IgD-negative memory B cell (primary cell): ENCODE results near the gene ATG3. TPM values are rescaled to one million over a fixed set of nuclear protein-coding genes. Genes with fewer than 3 reads are reported as not detected.

Experiments used
- H3K27ac Mint-ChIP-seq, 3 donors: one replicate each; pipeline ENCODE4 v1.8.0; 2020 to 2022; ENCODE audit warnings: mild to moderate bottlenecking in 3 of 3, mixed read lengths in 3 of 3, moderate library complexity in 1 of 3
- H3K27me3 Mint-ChIP-seq: one replicate; pipeline ENCODE4 v1.8.0; 2021; ENCODE audit warnings: mixed read lengths
- H3K36me3 Mint-ChIP-seq: one replicate; pipeline ENCODE4 v1.8.0; 2020; ENCODE audit warnings: mild to moderate bottlenecking, mixed read lengths
- H3K4me1 Mint-ChIP-seq, 3 donors: one replicate each; pipeline ENCODE4 v1.8.0; 2020 to 2022; ENCODE audit warnings: mixed read lengths in 3 of 3, mild to moderate bottlenecking in 1 of 3
- H3K4me3 Mint-ChIP-seq, 4 donors: one replicate each; pipeline ENCODE4 v1.8.0; 2020 to 2022; ENCODE audit warnings: mild to moderate bottlenecking in 4 of 4, mixed read lengths in 4 of 4, moderate library complexity in 3 of 4
- H3K9me3 Mint-ChIP-seq, 3 donors: one replicate each; pipeline ENCODE4 v1.8.0; 2020 to 2021; ENCODE audit warnings: mixed read lengths in 3 of 3, mild to moderate bottlenecking in 1 of 3
- polyA plus RNA-seq: library from polyadenylated mRNA; unstranded; fragments of 300-500 nt; fragmentation: Illumina TruSeq; gene quantifications from one replicate; pipeline ENCODE4 v1.2.3, GENCODE V29; 2021

Gene ATG3
- 61.7 TPM for polyA plus RNA-seq

DNA sequence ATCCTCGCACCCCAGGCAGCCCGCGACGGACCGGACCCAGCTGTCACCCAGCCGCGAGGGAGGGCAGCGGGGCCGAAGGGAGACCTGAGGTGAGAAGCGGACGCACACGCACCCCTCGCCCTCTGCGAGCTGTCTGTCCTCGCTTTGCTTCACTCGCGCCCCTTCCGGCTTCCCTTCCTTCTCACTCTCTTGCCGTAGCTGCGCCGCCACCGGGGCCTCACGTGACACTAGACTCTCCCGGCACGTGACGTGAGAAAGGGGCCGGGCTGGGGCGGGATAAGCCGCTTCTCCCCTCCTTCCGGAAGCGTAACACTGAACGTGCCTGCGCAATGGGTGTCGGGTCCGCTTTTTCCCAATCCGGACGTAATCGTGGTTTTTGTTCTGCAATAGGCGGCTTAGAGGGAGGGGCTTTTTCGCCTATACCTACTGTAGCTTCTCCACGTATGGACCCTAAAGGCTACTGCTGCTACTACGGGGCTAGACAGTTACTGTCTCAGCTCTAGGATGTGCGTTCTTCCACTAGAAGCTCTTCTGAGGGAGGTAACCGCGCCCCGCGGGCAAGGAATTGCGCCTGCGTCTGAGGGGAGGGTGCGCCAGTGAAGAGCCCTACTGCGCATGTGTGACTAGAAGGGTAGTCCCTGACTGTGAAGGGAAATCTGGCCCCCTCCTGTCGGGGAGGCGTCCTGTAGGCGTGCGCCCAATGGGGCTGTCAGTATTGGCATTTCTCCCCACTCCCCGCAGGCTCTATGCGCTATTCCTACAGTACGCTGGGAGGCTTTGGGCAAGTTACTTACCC, at the start of gene ATG3, which contains the start of gene SLC35A5:
Gene ATG3, minus strand, starts transcription at position 229 of the 796 bp plus-strand sequence. CDS start 434 bp downstream, outside the sequence.
Gene SLC35A5, plus strand, starts transcription at position 312 of the 796 bp plus-strand sequence. CDS start 1,359 bp downstream, outside the sequence.
- H3K27me3 Mint-ChIP-seq = no peaks in the 10 kb centered on the region
- H3K36me3 Mint-ChIP-seq = peaks cover 9% of the 10 kb centered on the region
- no peaks in the 10 kb centered on the region for H3K9me3 Mint-ChIP-seq
- H3K4me1 Mint-ChIP-seq = peaks cover 29 to 50% (median 39%) of the 10 kb centered on the region in 3 donors
- H3K27ac Mint-ChIP-seq = peak within 1 kb of the TSS; percentile 95 to 100 (median 99)
- H3K4me3 Mint-ChIP-seq = peak within 1 kb of the TSS; percentile 94 to 100 (median 98)

DNA sequence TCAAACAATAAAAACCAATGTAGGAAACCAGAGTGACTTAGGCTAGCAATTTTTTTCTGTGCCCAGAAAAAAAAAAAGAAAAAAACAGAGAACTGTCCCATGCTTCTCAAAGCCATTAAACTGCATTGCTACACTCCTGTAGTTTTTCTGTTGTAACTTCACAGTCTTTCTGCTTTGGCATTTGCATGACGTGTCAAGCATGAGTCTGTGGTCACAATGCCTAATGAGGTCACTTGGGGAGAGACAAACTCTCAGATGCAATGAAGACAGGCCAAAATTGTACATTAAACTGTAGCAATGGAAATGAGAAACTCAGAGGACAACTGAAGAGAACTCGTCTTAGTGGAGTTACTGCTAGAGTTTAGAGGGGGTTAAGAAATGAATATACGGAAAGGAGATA, 48.4 kb upstream of the ATG3 start:
- Mint-ChIP-seq H3K4me3 (no peak overlapping the region), H3K27me3 (no peaks in the 10 kb centered on the region), H3K36me3 (peaks cover 2% of the 10 kb centered on the region), H3K4me1 (no peaks in the 10 kb centered on the region), H3K27ac (no peak overlapping the region), H3K9me3 (no peaks in the 10 kb centered on the region)

DNA sequence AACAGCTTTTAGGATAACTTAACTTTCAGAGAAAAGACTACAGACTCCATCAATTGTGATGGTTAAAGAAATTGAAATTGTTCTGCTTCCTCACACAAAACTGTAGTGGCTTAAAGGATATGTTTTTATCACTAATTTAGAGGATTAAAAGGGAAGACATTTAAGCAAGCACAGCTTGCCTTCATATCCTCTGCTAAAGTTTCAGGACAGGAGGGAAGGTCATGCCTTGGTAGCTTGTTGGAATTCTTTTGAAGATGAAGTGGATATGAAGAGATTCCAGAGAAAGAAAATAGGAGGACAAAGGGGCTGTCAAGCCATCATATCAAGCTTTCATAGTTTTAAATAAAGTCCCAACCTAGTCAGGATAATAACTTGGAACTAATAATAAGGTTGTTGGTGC, 46.1 kb upstream of the ATG3 start:
- Mint-ChIP-seq H3K36me3 (peaks cover 2% of the 10 kb centered on the region), H3K4me1 (no peaks in the 10 kb centered on the region), H3K27me3 (no peaks in the 10 kb centered on the region), H3K9me3 (no peaks in the 10 kb centered on the region), H3K27ac (no peak overlapping the region), H3K4me3 (no peak overlapping the region)

DNA sequence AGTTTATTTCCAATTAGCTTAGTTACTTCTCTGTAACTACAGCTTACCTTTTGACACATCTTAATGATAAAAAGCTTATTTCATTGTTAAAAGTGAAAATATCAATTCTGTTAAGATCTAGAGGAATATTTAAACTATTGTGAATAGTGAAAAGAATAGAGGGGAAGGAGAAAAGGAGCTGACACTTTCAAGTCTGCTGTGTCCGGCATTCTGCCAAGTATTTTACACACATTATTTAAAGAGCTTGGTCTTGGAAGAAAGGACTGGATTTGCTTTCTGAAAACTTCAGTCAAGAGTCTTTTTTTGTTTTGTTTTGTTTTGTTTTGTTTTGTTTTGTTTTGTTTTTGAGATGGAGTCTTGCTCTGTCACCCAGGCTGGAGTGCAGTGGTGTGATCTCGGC, 44.3 kb upstream of the ATG3 start:
- H3K27me3 Mint-ChIP-seq = no peaks in the 10 kb centered on the region
- H3K36me3 Mint-ChIP-seq = peaks cover 2% of the 10 kb centered on the region
- peaks cover 0 to 5% (median 3%) of the 10 kb centered on the region in 3 donors for H3K4me1 Mint-ChIP-seq
- no peak overlapping the region for H3K27ac Mint-ChIP-seq
- no peaks in the 10 kb centered on the region for H3K9me3 Mint-ChIP-seq
- no peak overlapping the region for H3K4me3 Mint-ChIP-seq

DNA sequence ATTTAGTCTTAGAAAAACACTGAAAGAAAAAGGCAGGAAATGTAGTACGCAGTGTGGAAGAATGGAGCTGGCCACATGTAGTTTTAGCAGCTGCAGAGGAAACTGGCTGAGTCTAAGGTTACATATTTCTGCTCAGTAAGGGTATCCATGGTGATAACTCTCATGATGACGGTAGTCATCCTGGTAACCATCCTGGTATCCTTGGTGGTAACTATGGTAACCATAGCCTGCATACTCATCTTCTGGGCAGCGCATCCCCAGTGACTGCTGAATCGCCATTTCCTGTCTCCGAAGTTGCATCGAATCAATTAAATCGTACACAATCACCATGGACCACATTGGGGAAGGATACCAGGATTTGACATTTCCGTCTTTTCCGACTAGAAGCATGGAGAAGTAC, 43.5 kb upstream of the ATG3 start:
- H3K9me3 Mint-ChIP-seq = no peaks in the 10 kb centered on the region
- H3K27me3 Mint-ChIP-seq = no peaks in the 10 kb centered on the region
- H3K4me3 Mint-ChIP-seq = no peak overlapping the region
- no peak overlapping the region for H3K27ac Mint-ChIP-seq
- H3K4me1 Mint-ChIP-seq = peaks cover 0 to 5% (median 3%) of the 10 kb centered on the region in 3 donors
- H3K36me3 Mint-ChIP-seq = peaks cover under 1% of the 10 kb centered on the region

DNA sequence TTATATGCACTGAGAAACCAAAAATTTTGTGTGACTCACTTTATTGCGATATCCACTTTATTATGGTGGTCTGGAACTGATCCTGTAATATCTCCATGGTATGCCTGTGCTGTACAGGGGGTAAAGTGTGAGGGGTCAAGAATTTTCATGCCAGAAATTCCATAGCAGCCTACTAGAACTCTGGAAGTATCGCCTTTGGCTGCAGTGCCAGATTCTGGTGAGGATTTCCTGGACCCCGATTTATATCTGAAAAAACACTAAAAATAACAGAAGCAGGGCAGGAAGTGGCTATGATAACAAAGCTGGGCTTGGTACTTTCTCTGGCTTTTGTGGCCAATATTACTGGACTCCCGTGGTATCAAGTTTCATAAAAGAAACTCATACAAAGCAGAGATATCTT, 42.8 kb upstream of the ATG3 start:
- Mint-ChIP-seq H3K27ac (no peak overlapping the region), H3K4me3 (no peak overlapping the region), H3K4me1 (peaks cover 0 to 5% (median 3%) of the 10 kb centered on the region in 3 donors), H3K27me3 (no peaks in the 10 kb centered on the region), H3K9me3 (no peaks in the 10 kb centered on the region), H3K36me3 (no peaks in the 10 kb centered on the region)

DNA sequence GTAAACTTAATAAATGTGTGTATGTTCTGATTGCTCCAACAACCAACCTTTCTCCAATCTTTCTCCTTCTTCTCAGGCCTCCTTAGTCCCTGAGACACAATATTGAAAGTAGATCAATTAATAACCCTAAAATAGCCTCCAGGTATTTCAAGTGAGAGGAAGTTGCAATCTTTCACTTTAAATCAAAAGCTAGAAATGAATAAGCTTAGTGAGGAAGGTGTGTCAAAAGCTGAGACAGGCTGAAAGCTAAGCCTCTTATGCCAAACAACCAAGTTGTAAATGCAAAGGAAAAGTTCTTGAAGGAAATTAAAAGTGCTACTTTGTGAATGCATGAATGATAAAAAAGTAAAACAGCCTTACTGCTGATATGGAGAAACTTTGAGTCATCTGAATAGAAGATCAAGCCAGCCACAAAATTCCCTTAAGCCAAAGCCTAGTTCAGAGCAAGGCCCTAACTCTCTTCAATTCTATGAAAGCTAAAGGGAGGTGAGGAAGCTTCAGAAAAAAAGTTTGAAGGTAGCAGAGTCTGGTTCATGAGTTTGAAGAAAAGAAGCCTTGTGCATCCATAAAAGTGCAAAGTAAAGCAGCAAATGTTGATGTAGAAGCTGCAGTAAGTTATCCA, 40.6 kb upstream of the ATG3 start:
- Mint-ChIP-seq H3K4me3 (no peak overlapping the region), H3K27ac (no peak overlapping the region), H3K27me3 (no peaks in the 10 kb centered on the region), H3K9me3 (no peaks in the 10 kb centered on the region), H3K4me1 (peaks cover 0 to 5% (median 3%) of the 10 kb centered on the region in 3 donors), H3K36me3 (no peaks in the 10 kb centered on the region)

DNA sequence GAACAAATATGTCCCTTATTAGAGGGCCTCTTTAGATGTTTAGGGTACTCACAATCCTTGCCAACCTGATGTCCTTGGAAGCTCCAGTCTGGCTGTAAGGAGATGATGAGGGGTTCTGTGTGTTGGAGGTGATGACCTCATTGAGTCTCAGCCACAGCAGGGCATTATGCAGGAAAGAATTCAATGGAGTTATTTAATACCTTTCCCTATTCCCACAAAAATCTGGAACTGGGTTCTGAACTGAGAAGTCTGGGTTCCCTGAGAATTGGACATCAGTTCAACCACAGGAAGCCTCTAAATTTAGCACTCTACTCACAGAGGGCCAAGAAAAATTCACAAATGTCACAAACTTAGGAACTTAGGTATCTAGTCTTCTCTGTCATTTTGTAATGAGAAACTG, 37.0 kb upstream of the ATG3 start:
- Mint-ChIP-seq H3K4me3 (no peak overlapping the region), H3K4me1 (peaks cover 0 to 5% (median 3%) of the 10 kb centered on the region in 3 donors), H3K36me3 (peaks cover 9% of the 10 kb centered on the region), H3K27ac (no peak overlapping the region), H3K9me3 (no peaks in the 10 kb centered on the region), H3K27me3 (no peaks in the 10 kb centered on the region)

DNA sequence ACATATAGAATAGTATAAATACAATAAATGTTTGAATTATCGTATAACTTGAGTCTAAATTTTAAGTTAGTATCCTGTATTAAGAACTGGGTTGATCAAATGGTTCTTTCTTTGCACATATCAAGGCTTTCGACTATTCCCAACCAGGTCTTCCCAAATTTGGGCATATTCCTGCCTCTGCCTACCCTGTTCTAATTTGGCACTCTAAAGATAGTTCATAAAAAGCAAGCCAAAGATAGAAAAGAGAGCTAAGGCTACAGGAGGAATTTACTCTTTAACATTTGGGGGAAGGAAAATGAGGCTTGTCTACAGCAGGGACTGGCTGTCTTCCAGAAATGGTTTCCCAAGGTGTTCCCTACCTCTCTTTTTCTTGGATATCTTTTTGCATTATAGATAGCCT, 36.2 kb upstream of the ATG3 start:
- Mint-ChIP-seq H3K4me1 (peaks cover 0 to 5% (median 3%) of the 10 kb centered on the region in 3 donors), H3K9me3 (peaks cover 0 to under 1% (median 0%) of the 10 kb centered on the region in 3 donors), H3K4me3 (no peak overlapping the region), H3K27ac (no peak overlapping the region), H3K36me3 (peaks cover 9% of the 10 kb centered on the region), H3K27me3 (no peaks in the 10 kb centered on the region)

DNA sequence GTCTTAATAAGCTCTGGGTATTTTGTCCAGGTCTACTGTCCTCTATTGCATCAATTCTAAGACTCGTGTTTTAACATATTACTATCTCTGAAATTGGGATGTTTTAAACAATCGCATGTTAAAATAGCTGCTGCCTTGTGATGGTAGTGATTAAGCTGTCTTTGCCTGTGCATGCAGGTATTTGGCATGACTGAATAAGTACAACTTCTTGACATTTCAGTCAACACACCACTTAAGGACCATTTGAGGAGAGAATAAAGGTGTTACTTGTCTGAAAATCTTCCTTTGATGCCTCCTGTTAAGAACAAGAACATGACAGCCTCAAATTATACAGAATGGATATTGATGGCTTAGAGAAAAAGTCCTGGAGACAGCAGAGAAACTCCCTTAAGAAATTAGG, 33.1 kb upstream of the ATG3 start:
- Mint-ChIP-seq H3K9me3 (peaks cover 0 to 4% (median 0%) of the 10 kb centered on the region in 3 donors), H3K27me3 (no peaks in the 10 kb centered on the region), H3K4me3 (no peak overlapping the region), H3K27ac (no peak overlapping the region), H3K4me1 (peaks cover 7 to 9% (median 9%) of the 10 kb centered on the region in 3 donors), H3K36me3 (peaks cover 19% of the 10 kb centered on the region)

DNA sequence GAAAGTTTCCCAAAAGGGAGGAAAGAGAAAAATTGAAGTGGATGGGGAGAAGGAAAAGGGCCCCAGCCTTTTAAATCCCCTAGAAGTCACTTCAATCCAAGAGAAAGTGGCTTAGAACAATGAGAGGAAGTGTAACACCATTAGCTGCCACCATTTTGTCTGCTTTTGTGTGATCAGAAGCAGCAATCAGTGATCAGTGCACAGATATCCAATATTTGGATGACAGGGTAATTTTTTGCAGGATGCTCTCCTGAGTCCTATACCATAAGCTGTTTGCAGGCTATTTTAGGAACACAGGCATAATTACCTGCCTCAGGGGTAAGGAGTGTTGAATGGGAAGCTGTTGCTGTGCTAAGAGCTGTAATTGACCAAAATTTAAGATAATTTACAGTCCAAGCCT, 31.5 kb upstream of the ATG3 start:
- Mint-ChIP-seq H3K4me1 (peaks cover 8 to 9% (median 9%) of the 10 kb centered on the region in 3 donors), H3K27ac (no peak overlapping the region), H3K27me3 (no peaks in the 10 kb centered on the region), H3K4me3 (no peak overlapping the region), H3K9me3 (peaks cover 0 to 4% (median 0%) of the 10 kb centered on the region in 3 donors), H3K36me3 (peaks cover 25% of the 10 kb centered on the region)

DNA sequence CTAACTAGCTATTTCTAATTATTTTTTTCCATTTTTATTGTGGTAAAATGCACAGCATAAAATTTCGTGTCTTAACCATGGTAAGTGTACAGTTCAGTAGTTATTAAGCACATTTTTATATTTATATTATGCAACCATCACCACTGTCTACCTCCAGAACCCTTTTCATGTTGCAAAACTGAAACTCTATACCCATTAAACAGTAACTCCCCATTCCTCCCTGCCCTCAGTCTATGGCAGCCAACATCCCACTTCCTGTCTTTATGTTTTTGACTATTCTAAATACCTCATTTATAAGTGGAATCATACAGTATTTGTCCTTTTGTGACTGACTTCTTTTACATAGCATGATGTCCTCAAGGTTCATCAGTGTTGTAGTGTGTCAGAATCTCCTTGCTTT, 25.6 kb upstream of the ATG3 start:
- no peaks in the 10 kb centered on the region for H3K27me3 Mint-ChIP-seq
- no peak overlapping the region for H3K4me3 Mint-ChIP-seq
- H3K9me3 Mint-ChIP-seq = no peaks in the 10 kb centered on the region
- H3K4me1 Mint-ChIP-seq = peaks cover 11 to 23% (median 19%) of the 10 kb centered on the region in 3 donors
- H3K27ac Mint-ChIP-seq = peak overlapping the region in 1 of 3 donors; percentile 20
- peaks cover 25% of the 10 kb centered on the region for H3K36me3 Mint-ChIP-seq

DNA sequence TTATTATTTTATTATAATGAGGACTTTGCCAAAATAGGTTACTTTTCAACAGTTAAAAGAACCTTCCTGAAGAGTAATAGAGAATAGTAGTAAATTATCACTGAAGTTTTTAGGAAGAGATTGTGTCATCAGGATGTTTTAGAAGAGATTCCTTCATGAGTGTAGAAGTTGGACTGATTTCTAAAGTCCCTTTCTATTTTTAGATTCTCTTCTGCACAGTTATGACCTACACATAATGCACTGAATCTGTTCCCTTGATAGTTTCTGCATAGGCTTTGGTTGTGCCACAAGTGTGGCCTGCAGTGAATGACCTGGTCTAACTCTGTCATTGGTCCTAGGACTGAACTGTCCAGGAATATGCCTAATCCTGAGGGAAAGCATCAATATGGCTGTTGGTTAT, 24.0 kb upstream of the ATG3 start:
- Mint-ChIP-seq H3K36me3 (peaks cover 22% of the 10 kb centered on the region), H3K4me1 (peaks cover 12 to 22% (median 18%) of the 10 kb centered on the region in 3 donors), H3K4me3 (no peak overlapping the region), H3K9me3 (no peaks in the 10 kb centered on the region), H3K27me3 (no peaks in the 10 kb centered on the region), H3K27ac (peak overlapping the region in 2 of 3 donors; percentile 21 to 39)

DNA sequence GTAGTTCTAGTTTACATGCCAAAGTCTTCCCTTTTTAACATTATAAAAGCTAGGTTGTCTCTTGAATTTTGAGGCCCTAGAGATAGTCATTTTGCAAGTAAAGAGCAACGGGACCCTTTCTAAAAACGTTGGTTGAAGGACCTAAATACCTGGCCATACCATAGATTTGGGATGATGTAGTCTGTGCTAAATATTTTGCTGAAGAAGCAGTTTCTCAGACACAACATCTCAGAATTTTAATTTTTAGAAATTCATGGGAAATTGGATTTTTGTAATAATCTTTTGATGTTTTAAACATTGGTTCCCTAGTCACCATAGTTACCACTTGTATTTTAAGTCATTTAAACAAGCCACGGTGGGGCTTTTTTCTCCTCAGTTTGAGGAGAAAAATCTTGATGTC, 21.3 kb upstream of the ATG3 start:
- Mint-ChIP-seq H3K27ac (no peak overlapping the region), H3K9me3 (no peaks in the 10 kb centered on the region), H3K4me3 (no peak overlapping the region), H3K4me1 (peaks cover 20 to 32% (median 28%) of the 10 kb centered on the region in 3 donors), H3K27me3 (no peaks in the 10 kb centered on the region), H3K36me3 (peaks cover 17% of the 10 kb centered on the region)

DNA sequence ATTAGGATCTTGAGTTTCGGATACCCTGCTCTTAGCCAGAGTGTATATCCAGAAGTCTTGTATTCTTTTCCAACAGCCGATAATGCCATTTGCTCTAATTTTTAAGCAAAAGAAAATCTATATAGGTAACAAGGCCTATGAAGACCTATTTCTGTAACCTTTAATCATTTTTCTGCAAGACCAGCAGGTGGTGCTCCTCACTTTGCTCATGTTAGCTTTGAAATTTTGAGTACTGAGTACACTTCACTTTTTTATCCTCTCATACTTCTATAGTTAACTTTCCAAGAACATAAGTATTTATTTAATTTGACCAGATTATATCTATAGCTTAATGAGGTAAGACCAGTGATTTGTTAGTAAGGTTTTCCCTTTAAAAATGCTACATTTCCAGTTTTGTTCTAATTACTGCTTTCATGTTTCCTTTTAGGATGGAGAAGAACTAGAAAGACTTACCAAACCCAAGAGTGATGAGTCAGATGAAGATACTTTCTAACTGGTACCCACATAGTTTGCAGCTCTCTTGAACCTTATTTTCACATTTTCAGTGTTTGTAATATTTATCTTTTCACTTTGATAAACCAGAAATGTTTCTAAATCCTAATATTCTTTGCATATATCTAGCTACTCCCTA, 20.6 kb upstream of the ATG3 start:
- H3K27me3 Mint-ChIP-seq = no peaks in the 10 kb centered on the region
- H3K9me3 Mint-ChIP-seq = no peaks in the 10 kb centered on the region
- no peak overlapping the region for H3K4me3 Mint-ChIP-seq
- H3K4me1 Mint-ChIP-seq = peaks cover 17 to 31% (median 25%) of the 10 kb centered on the region in 3 donors
- H3K36me3 Mint-ChIP-seq = peaks cover 12% of the 10 kb centered on the region
- H3K27ac Mint-ChIP-seq = no peak overlapping the region
